Measurements from ENCODE around the gene GPD2.
A peak's percentile ranks its signal among the peaks of the same experiment; 100 is the strongest.

GPD2 gene

GRCh38 chr2:156619021-156619539 lies 182.9 kb downstream of the GPD2 start:
- Histone ChIP-seq H3K27ac (ENCODE audit: low read depth, low read length) (no peak overlapping the region), H3K4me3 (ENCODE audit: low read depth, low read length) (no peak overlapping the region), H3K36me3 (ENCODE audit: control insufficient read depth, insufficient read depth, low read length) (no peaks in the 10 kb centered on the region), H3K4me1 (ENCODE audit: control insufficient read depth, insufficient read depth, low read length) (peaks cover 12% of the 10 kb centered on the region), H3K9me3 (ENCODE audit: control insufficient read depth, insufficient read depth, low read length) (0 out of 2 replicates have a peak, but pooled peaks cover 3% of the 10 kb centered on the region), H3K9ac (ENCODE audit: low read depth, low read length) (no peak overlapping the region), H3K27me3 (ENCODE audit: control insufficient read depth, insufficient read depth, low read length) (no peaks in the 10 kb centered on the region)

GRCh38 chr2:156622491-156622890 lies 186.3 kb downstream of the GPD2 start:
- Histone ChIP-seq H3K4me1 (ENCODE audit: control insufficient read depth, insufficient read depth, low read length) (peaks cover 12% of the 10 kb centered on the region), H3K9ac (ENCODE audit: low read depth, low read length) (no peak overlapping the region), H3K36me3 (ENCODE audit: control insufficient read depth, insufficient read depth, low read length) (no peaks in the 10 kb centered on the region), H3K27ac (ENCODE audit: low read depth, low read length) (no peak overlapping the region), H3K27me3 (ENCODE audit: control insufficient read depth, insufficient read depth, low read length) (no peaks in the 10 kb centered on the region), H3K4me3 (ENCODE audit: low read depth, low read length) (no peak overlapping the region), H3K9me3 (ENCODE audit: control insufficient read depth, insufficient read depth, low read length) (0 out of 2 replicates have a peak, but pooled peaks cover 5% of the 10 kb centered on the region)

DNA sequence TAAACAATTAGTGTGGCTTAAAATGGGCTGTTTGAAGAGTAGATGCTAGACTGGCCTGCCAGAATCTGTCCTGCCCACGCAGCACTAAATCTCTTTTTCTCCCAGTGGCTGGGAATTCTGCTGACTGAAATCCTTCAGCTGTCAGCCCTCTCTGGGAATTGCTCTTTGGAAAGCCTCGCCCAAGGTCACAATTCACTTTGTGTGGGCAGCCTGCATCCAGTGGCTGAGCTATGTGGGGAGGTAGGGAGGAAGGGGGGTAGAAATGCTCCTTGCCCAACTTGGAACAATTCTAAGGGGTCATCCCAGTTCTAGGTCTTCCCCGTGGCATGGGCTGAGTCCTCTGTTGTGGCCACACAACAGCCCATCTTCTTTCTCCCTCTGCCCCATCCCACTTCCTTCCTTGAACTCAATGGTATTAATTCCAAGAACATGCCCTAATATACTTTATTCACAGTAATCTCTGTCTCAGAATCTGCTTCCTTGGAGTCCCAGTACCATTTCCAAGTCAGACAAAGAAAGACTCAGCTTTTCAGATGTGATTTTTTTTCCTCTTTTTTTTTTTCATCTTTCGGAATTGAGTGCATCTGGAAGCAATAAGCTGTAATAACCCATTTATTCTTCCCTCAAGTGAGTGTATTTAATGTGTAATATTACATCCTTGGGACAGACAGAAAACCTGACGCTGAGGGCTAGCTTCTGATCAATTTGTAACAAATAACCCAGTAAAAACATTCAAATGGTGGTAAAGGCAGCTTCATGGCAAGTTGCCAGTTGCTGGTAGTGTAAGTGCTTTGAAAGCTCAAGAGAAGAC lies 189.4 kb downstream of the GPD2 start:
- Histone ChIP-seq H3K27me3 (ENCODE audit: control insufficient read depth, insufficient read depth, low read length) (no peaks in the 10 kb centered on the region), H3K4me3 (ENCODE audit: low read depth, low read length) (no peak overlapping the region), H3K9me3 (ENCODE audit: control insufficient read depth, insufficient read depth, low read length) (0 out of 2 replicates have a peak, but pooled peaks cover 5% of the 10 kb centered on the region), H3K27ac (ENCODE audit: low read depth, low read length) (no peak overlapping the region), H3K9ac (ENCODE audit: low read depth, low read length) (no peak overlapping the region), H3K4me1 (ENCODE audit: control insufficient read depth, insufficient read depth, low read length) (peaks cover 32% of the 10 kb centered on the region), H3K36me3 (ENCODE audit: control insufficient read depth, insufficient read depth, low read length) (no peaks in the 10 kb centered on the region)

GRCh38 chr2:156626931-156627330 lies 190.8 kb downstream of the GPD2 start:
- H3K36me3 ChIP-seq (ENCODE audit: control insufficient read depth, insufficient read depth, low read length), result no peaks in the 10 kb centered on the region
- H3K27ac ChIP-seq (ENCODE audit: low read depth, low read length), result no peak overlapping the region
- H3K27me3 ChIP-seq (ENCODE audit: control insufficient read depth, insufficient read depth, low read length), result no peaks in the 10 kb centered on the region
- H3K9ac ChIP-seq (ENCODE audit: low read depth, low read length), result no peak overlapping the region
- H3K4me1 ChIP-seq (ENCODE audit: control insufficient read depth, insufficient read depth, low read length), result peaks cover 44% of the 10 kb centered on the region
- H3K4me3 ChIP-seq (ENCODE audit: low read depth, low read length), result no peak overlapping the region
- H3K9me3 ChIP-seq (ENCODE audit: control insufficient read depth, insufficient read depth, low read length), result 0 out of 2 replicates have a peak, but pooled peaks cover 2% of the 10 kb centered on the region

GRCh38 chr2:156630579-156631337 lies 194.6 kb downstream of the GPD2 start:
- Histone ChIP-seq H3K27me3 (ENCODE audit: control insufficient read depth, insufficient read depth, low read length) (no peaks in the 10 kb centered on the region), H3K4me3 (ENCODE audit: low read depth, low read length) (peak overlapping the region; percentile 54), H3K36me3 (ENCODE audit: control insufficient read depth, insufficient read depth, low read length) (no peaks in the 10 kb centered on the region), H3K9me3 (ENCODE audit: control insufficient read depth, insufficient read depth, low read length) (no peaks in the 10 kb centered on the region), H3K27ac (ENCODE audit: low read depth, low read length) (peak overlapping the region; percentile 93), H3K9ac (ENCODE audit: low read depth, low read length) (peak overlapping the region; percentile 67), H3K4me1 (ENCODE audit: control insufficient read depth, insufficient read depth, low read length) (peaks cover 46% of the 10 kb centered on the region)

DNA sequence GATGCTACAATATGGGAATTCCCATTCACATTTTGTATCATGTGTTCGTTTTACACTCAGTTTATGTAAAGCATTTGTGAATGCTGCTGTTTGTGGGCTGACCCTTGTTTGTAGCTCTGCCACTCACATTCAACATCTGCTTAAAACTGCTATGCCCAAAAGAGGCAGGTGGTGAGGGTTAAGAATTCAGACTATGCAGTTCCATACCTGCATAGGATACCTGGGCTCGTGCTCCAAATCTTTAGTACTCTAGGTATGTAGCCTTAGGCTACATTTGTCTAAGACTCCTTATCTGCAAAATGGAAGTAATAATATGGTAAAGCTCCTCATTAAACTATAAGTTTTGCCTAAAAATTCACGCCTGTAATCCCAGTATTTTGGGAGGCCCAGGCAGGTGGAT lies 199.5 kb downstream of the GPD2 start:
- H3K36me3 ChIP-seq (ENCODE audit: control insufficient read depth, insufficient read depth, low read length), result no peaks in the 10 kb centered on the region
- H3K9ac ChIP-seq (ENCODE audit: low read depth, low read length), result no peak overlapping the region

More for the DNA sequence above, 199.5 kb downstream of the GPD2 start:
- H3K9me3 ChIP-seq (ENCODE audit: control insufficient read depth, insufficient read depth, low read length), result no peaks in the 10 kb centered on the region
- H3K27ac ChIP-seq (ENCODE audit: low read depth, low read length), result no peak overlapping the region
- H3K4me3 ChIP-seq (ENCODE audit: low read depth, low read length), result no peak overlapping the region
- H3K27me3 ChIP-seq (ENCODE audit: control insufficient read depth, insufficient read depth, low read length), result no peaks in the 10 kb centered on the region
- peaks cover 25% of the 10 kb centered on the region for H3K4me1 ChIP-seq (ENCODE audit: control insufficient read depth, insufficient read depth, low read length)

Measured in HUES48 (cell line).